ENCODE results near the gene GPC5. TPM values are rescaled to one million over a fixed set of nuclear protein-coding genes. Genes with fewer than 3 reads are reported as not detected.

The GPC5 gene
- total and polyA plus RNA-seq, 2 of the 13 experiments (the other 11 are each of a cell fraction or from before 2014, with no cell fraction given), result 0.02 to 0.07 TPM

DNA sequence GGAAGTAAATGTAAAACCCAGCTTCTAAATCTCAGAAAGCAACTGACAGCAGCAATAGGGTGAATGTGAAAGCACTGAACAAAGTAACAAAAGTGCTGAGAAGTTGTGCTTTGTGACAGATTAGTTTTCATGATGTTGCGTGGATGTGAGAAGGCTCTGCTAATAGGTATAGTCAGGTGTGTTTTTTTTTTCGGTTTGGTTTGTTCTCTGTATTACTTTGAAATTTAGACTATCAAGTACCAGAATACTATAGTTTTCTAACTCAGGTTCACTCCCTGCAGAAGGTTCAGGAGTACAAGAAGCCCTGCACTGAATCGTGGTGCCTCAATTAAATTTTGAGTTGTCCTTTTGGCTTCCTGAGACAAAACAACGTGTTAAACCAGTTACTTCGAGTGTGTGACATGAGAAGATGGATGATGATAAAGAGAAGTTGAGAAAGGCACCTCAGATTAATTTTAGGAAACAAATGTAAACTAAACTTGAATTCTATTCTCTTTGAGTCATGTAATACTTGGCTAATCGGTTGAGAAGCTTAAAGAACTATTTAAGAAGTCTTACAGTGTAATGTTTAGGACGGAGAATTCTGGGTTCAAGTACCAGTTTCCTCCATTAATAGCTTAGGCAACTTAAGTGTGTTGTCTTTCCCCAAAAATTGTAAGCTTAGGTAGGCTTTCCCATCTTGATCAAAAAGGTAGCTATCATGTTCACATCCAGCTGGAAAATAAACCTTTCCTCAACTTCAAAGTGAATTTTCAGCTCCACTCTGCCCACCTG is 40.6 kb upstream of the GPC5 start (continued):
- TF ChIP-seq, protein P1, sequence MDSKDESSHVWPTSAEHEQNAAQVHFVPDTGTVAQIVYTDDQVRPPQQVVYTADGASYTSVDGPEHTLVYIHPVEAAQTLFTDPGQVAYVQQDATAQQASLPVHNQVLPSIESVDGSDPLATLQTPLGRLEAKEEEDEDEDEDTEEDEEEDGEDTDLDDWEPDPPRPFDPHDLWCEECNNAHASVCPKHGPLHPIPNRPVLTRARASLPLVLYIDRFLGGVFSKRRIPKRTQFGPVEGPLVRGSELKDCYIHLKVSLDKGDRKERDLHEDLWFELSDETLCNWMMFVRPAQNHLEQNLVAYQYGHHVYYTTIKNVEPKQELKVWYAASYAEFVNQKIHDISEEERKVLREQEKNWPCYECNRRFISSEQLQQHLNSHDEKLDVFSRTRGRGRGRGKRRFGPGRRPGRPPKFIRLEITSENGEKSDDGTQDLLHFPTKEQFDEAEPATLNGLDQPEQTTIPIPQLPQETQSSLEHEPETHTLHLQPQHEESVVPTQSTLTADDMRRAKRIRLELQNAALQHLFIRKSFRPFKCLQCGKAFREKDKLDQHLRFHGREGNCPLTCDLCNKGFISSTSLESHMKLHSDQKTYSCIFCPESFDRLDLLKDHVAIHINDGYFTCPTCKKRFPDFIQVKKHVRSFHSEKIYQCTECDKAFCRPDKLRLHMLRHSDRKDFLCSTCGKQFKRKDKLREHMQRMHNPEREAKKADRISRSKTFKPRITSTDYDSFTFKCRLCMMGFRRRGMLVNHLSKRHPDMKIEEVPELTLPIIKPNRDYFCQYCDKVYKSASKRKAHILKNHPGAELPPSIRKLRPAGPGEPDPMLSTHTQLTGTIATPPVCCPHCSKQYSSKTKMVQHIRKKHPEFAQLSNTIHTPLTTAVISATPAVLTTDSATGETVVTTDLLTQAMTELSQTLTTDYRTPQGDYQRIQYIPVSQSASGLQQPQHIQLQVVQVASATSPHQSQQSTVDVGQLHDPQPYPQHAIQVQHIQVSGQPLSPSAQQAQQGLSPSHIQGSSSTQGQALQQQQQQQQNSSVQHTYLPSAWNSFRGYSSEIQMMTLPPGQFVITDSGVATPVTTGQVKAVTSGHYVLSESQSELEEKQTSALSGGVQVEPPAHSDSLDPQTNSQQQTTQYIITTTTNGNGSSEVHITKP (CRISPR knock-in tag; IDR thresholded peaks at IDR 0.05; ENCODE audit: low read depth), result no peak
- TF ChIP-seq, protein P2, sequence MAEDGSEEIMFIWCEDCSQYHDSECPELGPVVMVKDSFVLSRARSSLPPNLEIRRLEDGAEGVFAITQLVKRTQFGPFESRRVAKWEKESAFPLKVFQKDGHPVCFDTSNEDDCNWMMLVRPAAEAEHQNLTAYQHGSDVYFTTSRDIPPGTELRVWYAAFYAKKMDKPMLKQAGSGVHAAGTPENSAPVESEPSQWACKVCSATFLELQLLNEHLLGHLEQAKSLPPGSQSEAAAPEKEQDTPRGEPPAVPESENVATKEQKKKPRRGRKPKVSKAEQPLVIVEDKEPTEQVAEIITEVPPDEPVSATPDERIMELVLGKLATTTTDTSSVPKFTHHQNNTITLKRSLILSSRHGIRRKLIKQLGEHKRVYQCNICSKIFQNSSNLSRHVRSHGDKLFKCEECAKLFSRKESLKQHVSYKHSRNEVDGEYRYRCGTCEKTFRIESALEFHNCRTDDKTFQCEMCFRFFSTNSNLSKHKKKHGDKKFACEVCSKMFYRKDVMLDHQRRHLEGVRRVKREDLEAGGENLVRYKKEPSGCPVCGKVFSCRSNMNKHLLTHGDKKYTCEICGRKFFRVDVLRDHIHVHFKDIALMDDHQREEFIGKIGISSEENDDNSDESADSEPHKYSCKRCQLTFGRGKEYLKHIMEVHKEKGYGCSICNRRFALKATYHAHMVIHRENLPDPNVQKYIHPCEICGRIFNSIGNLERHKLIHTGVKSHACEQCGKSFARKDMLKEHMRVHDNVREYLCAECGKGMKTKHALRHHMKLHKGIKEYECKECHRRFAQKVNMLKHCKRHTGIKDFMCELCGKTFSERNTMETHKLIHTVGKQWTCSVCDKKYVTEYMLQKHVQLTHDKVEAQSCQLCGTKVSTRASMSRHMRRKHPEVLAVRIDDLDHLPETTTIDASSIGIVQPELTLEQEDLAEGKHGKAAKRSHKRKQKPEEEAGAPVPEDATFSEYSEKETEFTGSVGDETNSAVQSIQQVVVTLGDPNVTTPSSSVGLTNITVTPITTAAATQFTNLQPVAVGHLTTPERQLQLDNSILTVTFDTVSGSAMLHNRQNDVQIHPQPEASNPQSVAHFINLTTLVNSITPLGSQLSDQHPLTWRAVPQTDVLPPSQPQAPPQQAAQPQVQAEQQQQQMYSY (CRISPR knock-in tag; IDR thresholded peaks at IDR 0.05), result no peak
- no peak for TF ChIP-seq NONO (IDR thresholded peaks at IDR 0.05)
- 0 out of 2 replicates have a peak, but pooled peaks have one; percentile 7 for TF ChIP-seq NONO (CRISPR knock-in tag; conservative IDR thresholded peaks at IDR 0.05)
- TF ChIP-seq POLR2AphosphoS2 (IDR thresholded peaks at IDR 0.05; ENCODE audit: low read depth, low read length), result peak; percentile 17
- TF ChIP-seq RBFOX2 (IDR thresholded peaks at IDR 0.05; ENCODE audit: low read depth, low read length), result peak; percentile 45; the same call in 1 of the 2 replicates
- TF ChIP-seq, protein P3, sequence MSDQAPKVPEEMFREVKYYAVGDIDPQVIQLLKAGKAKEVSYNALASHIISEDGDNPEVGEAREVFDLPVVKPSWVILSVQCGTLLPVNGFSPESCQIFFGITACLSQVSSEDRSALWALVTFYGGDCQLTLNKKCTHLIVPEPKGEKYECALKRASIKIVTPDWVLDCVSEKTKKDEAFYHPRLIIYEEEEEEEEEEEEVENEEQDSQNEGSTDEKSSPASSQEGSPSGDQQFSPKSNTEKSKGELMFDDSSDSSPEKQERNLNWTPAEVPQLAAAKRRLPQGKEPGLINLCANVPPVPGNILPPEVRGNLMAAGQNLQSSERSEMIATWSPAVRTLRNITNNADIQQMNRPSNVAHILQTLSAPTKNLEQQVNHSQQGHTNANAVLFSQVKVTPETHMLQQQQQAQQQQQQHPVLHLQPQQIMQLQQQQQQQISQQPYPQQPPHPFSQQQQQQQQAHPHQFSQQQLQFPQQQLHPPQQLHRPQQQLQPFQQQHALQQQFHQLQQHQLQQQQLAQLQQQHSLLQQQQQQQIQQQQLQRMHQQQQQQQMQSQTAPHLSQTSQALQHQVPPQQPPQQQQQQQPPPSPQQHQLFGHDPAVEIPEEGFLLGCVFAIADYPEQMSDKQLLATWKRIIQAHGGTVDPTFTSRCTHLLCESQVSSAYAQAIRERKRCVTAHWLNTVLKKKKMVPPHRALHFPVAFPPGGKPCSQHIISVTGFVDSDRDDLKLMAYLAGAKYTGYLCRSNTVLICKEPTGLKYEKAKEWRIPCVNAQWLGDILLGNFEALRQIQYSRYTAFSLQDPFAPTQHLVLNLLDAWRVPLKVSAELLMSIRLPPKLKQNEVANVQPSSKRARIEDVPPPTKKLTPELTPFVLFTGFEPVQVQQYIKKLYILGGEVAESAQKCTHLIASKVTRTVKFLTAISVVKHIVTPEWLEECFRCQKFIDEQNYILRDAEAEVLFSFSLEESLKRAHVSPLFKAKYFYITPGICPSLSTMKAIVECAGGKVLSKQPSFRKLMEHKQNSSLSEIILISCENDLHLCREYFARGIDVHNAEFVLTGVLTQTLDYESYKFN (CRISPR knock-in tag; conservative IDR thresholded peaks at IDR 0.05), result 0 out of 2 replicates have a peak, but pooled peaks have one; percentile 2
- peak; percentile 11; the same call in 1 of the 2 replicates for TF ChIP-seq PAF1 (CRISPR knock-in tag; IDR thresholded peaks at IDR 0.05)
- TF ChIP-seq, protein P4, sequence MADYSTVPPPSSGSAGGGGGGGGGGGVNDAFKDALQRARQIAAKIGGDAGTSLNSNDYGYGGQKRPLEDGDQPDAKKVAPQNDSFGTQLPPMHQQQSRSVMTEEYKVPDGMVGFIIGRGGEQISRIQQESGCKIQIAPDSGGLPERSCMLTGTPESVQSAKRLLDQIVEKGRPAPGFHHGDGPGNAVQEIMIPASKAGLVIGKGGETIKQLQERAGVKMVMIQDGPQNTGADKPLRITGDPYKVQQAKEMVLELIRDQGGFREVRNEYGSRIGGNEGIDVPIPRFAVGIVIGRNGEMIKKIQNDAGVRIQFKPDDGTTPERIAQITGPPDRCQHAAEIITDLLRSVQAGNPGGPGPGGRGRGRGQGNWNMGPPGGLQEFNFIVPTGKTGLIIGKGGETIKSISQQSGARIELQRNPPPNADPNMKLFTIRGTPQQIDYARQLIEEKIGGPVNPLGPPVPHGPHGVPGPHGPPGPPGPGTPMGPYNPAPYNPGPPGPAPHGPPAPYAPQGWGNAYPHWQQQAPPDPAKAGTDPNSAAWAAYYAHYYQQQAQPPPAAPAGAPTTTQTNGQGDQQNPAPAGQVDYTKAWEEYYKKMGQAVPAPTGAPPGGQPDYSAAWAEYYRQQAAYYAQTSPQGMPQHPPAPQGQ (CRISPR knock-in tag; IDR thresholded peaks at IDR 0.05; ENCODE audit: borderline replicate concordance), result 0 out of 2 replicates have a peak, but pooled peaks have one; percentile 4
- 0 out of 2 replicates have a peak, but pooled peaks have one; percentile 20 for TF ChIP-seq MBD4 (IDR thresholded peaks at IDR 0.05; ENCODE audit: borderline replicate concordance, low read length)

Measured in HepG2 (cell line).